ENCODE measurements around the gene B3GNT7. TPM values are rescaled to one million over a fixed set of nuclear protein-coding genes. Genes with fewer than 3 reads are reported as not detected.

B3GNT7 gene
- total RNA-seq, 1 donor from 2014 or later: 0.79 TPM

GRCh38 chr2:231418820-231419640 lies 23.5 kb downstream of the B3GNT7 start:
- no peak for TF ChIP-seq CTCF (conservative IDR thresholded peaks at IDR 0.05)
- Mint-ChIP-seq H3K4me3 (peak overlapping the region; percentile 47), H3K27ac (ENCODE audit: unreplicated experiment) (no peak overlapping the region), H3K4me1 (no peaks in the 10 kb centered on the region), H3K36me3 (ENCODE audit: low read depth) (no peaks in the 10 kb centered on the region), H3K9me3 (no peaks in the 10 kb centered on the region), H3K27me3 (ENCODE audit: low read depth) (no peaks in the 10 kb centered on the region)
- no peak for DNase-seq (ENCODE audit: low read depth, low spot score)

- Mint-ChIP-seq H3K27ac (ENCODE audit: unreplicated experiment) (no peak overlapping the region), H3K36me3 (ENCODE audit: low read depth) (no peaks in the 10 kb centered on the region), H3K4me1 (no peaks in the 10 kb centered on the region), H3K27me3 (ENCODE audit: low read depth) (no peaks in the 10 kb centered on the region), H3K9me3 (no peaks in the 10 kb centered on the region), H3K4me3 (no peak overlapping the region)
- no peak for TF ChIP-seq CTCF (conservative IDR thresholded peaks at IDR 0.05)
- DNase-seq (ENCODE audit: low read depth, low spot score): no peak
These were observed 25.6 kb downstream of the B3GNT7 start for GRCh38 chr2:231421051-231421580.

GRCh38 chr2:231422056-231422455 lies 26.5 kb downstream of the B3GNT7 start:
- no peaks in the 10 kb centered on the region for H3K36me3 Mint-ChIP-seq (ENCODE audit: low read depth)
- no peak overlapping the region for H3K4me3 Mint-ChIP-seq
- no peak for TF ChIP-seq CTCF (conservative IDR thresholded peaks at IDR 0.05)
- H3K9me3 Mint-ChIP-seq: no peaks in the 10 kb centered on the region
- H3K4me1 Mint-ChIP-seq: no peaks in the 10 kb centered on the region
- H3K27me3 Mint-ChIP-seq (ENCODE audit: low read depth): no peaks in the 10 kb centered on the region
- DNase-seq (ENCODE audit: low read depth, low spot score): no peak
- H3K27ac Mint-ChIP-seq (ENCODE audit: unreplicated experiment): no peak overlapping the region

- no peak overlapping the region for H3K27ac Mint-ChIP-seq (ENCODE audit: unreplicated experiment)
- H3K9me3 Mint-ChIP-seq: no peaks in the 10 kb centered on the region
- DNase-seq (ENCODE audit: low read depth, low spot score): no peak
- no peaks in the 10 kb centered on the region for H3K27me3 Mint-ChIP-seq (ENCODE audit: low read depth)
- no peak for TF ChIP-seq CTCF (conservative IDR thresholded peaks at IDR 0.05)
- no peaks in the 10 kb centered on the region for H3K4me1 Mint-ChIP-seq
- no peak overlapping the region for H3K4me3 Mint-ChIP-seq
- H3K36me3 Mint-ChIP-seq (ENCODE audit: low read depth): no peaks in the 10 kb centered on the region
These were observed 27.7 kb downstream of the B3GNT7 start for GRCh38 chr2:231423176-231423575.

GRCh38 chr2:231425291-231425810 lies 29.8 kb downstream of the B3GNT7 start:
- no peaks in the 10 kb centered on the region for H3K36me3 Mint-ChIP-seq (ENCODE audit: low read depth)
- no peaks in the 10 kb centered on the region for H3K27me3 Mint-ChIP-seq (ENCODE audit: low read depth)
- no peaks in the 10 kb centered on the region for H3K9me3 Mint-ChIP-seq
- DNase-seq (ENCODE audit: low read depth, low spot score): no peak
- TF ChIP-seq CTCF (conservative IDR thresholded peaks at IDR 0.05): no peak
- H3K27ac Mint-ChIP-seq (ENCODE audit: unreplicated experiment): peak overlapping the region; percentile 50
- H3K4me1 Mint-ChIP-seq: peaks cover 4% of the 10 kb centered on the region
- no peak overlapping the region for H3K4me3 Mint-ChIP-seq
